ENCODE results near the gene MMD2.

Gene MMD2

DNA sequence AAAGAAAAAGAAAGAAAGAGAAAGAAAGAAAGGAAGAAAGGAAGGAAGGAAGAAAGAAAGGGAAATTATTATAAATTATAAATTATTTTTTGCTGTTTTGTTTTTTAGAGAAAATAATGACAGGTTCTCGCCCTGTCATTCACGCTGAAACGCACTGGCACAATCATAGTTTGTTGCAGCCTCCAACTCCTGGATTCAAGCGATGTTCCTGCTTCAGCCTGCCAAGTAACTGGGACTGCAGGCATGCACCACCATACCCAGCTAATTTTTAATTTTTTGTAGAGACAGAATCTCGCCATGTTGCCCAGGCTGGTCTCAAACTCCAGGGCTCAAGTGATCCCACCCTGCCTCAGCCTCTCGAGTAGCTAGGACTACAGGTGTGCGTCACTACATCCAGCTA lies 21.6 kb downstream of the MMD2 start:
- TF ChIP-seq CTCF (IDR thresholded peaks at IDR 0.05; ENCODE audit: low read depth, low read length) = no peak
- H3K4me3 ChIP-seq (ENCODE audit: low read depth, low read length) = no peak overlapping the region

DNA sequence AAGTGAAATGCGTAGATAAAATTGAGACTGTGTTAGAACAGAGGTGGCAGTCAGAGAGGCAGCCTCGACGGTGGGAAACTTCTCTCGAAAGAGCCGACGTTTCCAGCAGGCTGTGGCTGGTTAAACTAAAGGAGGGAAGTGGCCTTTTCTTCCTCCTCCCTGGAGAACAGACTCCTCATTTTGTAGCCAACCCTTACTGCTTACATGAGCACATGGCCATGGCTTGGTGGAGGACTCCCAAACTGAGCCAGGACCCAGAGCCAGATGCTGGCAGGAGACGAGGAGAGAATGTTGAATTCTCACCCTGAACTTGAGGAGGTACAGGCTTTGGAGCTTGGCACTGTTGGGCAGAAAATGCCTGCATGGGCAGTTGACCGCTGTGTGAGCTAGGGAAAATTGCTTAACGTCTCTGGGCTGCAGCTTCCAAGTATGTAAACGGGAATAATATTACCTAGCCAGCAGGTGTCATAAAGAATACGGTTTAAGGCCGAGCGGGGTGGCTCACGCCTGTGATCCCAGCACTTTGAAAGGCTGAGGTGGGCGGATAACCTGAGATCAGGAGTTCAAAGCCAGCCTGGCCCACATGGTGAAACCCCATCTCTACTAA lies 24.5 kb downstream of the MMD2 start:
- no peak for TF ChIP-seq CTCF (IDR thresholded peaks at IDR 0.05; ENCODE audit: low read depth, low read length)

GRCh38 chr7:4931943-4932342 lies 27.0 kb downstream of the MMD2 start:
- no peak overlapping the region for H3K4me3 ChIP-seq (ENCODE audit: low read depth, low read length)
- no peak for TF ChIP-seq CTCF (IDR thresholded peaks at IDR 0.05; ENCODE audit: low read depth, low read length)

More for the DNA sequence above, 24.5 kb downstream of the MMD2 start:
- no peak overlapping the region for H3K4me3 ChIP-seq (ENCODE audit: low read depth, low read length)

GRCh38 chr7:4929005-4929404 lies 30.0 kb downstream of the MMD2 start:
- H3K4me3 ChIP-seq (ENCODE audit: low read depth, low read length) = no peak overlapping the region
- no peak for TF ChIP-seq CTCF (IDR thresholded peaks at IDR 0.05; ENCODE audit: low read depth, low read length)

GRCh38 chr7:4928445-4928844 lies 30.5 kb downstream of the MMD2 start:
- no peak for TF ChIP-seq CTCF (IDR thresholded peaks at IDR 0.05; ENCODE audit: low read depth, low read length)

DNA sequence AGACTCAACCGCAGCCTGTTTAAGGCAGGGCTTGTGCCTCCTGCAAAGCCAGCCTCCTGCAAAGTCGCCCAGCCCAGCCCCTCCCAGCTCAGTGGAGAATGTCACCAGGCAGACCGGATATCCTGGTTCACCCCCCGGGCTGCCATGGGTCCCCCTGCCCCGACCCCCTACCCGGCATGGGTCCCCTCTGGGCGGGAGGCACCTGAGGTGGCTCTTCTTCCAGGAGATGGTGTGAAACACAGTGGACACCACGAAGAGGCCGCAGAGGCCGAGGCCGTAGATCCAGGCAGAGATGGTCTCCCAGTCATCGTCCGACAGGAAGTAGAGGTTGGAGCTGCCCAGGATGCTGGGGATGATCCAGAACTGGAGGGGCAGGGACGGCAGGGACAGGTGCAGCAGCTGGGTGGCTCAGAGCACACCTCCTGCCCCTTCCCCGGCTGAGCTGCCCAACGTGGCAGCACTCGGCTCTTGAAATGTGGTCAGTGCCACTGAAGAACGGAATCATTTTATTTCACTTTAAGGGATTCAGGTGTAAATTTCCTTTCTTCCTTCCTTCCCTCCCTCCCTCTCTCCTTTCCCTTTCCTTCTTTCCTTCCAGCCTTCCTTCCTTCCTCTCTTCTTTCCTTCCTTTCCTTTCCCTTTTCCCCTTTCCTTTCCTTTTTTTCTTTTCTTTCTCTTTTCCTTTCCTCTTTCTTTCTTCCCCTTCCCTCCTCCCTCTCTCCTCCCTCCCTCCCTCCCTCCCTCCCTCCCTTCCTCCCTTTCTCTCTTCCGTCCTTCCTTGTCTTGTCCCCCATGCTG lies 38.8 kb downstream of the MMD2 start:
- no peak overlapping the region for H3K4me3 ChIP-seq (ENCODE audit: low read depth, low read length)
- TF ChIP-seq CTCF (IDR thresholded peaks at IDR 0.05; ENCODE audit: low read depth, low read length) = no peak

More at GRCh38 chr7:4928445-4928844, 30.5 kb downstream of the MMD2 start:
- no peak overlapping the region for H3K4me3 ChIP-seq (ENCODE audit: low read depth, low read length)

- no peak overlapping the region for H3K4me3 ChIP-seq (ENCODE audit: low read depth, low read length)
- TF ChIP-seq CTCF (IDR thresholded peaks at IDR 0.05; ENCODE audit: low read depth, low read length) = no peak
These were observed 42.9 kb downstream of the MMD2 start for GRCh38 chr7:4916113-4916512.

All from WI38 (cell line).